Endothelial cell of umbilical vein (primary cell): ENCODE data around the gene ZBTB44. TPM values are rescaled to one million over a fixed set of nuclear protein-coding genes. Genes with fewer than 3 reads are reported as not detected.

Experiments
- BruUV-seq: library from RNA; stranded (reverse); fragments of 400-500 nt; replicated peaks from 2 replicates; lab custom pipeline; 2021; lab: Mats Ljungman, UMichigan
- CTCF ChIA-PET: fragments of 300-600, 350-600 bp; sonication (Branson Sonifier 250); formaldehyde crosslinking; loops from one replicate; lab custom pipeline; 2021; ENCODE audit warnings: antibody characterized with exemption, inconsistent platforms; lab: Charles Lee
- POLR2A ChIA-PET: fragments of 300-600, 350-600 bp; sonication (Branson Sonifier 250); formaldehyde crosslinking; loops from one replicate; lab custom pipeline; 2021; ENCODE audit warnings: antibody characterized with exemption, inconsistent platforms; lab: Charles Lee
- DNase-seq: peaks from one replicate; pipeline ENCODE4 v3.0.0-alpha.2; 2011; ENCODE audit warnings: low read depth, low spot score
- FAIRE-seq: peaks from 2 replicates; lab custom pipeline; 2011; peaks lifted over from hg19 to GRCh38; lab: Jason Lieb, UNC
- H2AFZ ChIP-seq: 2 replicates; pipeline ENCODE4 v1.6.0; 2012; ENCODE audit warnings: low read depth, low read length, control low read depth, inconsistent platforms
- H3K27ac ChIP-seq: 2 replicates; pipeline ENCODE4 v1.5.1; 2011; ENCODE audit warnings: low read depth, mild to moderate bottlenecking, control low read depth, low read length, moderate library complexity; ENCODE audit not compliant: insufficient read depth
- H3K27me3 ChIP-seq, 2 experiments: 2 replicates each; pipeline versions ENCODE4 v1.6.0 to v1.6.1; 2011; ENCODE audit warnings: low read length in 2 of 2, mixed read lengths in 1 of 2; ENCODE audit not compliant: control insufficient read depth in 2 of 2, insufficient read depth in 2 of 2
- H3K36me3 ChIP-seq, 2 experiments: 2 replicates in 1 of 2; 3 replicates in 1 of 2; pipeline ENCODE4 v1.5.1; 2011; ENCODE audit warnings: low read length in 2 of 2, mild to moderate bottlenecking in 1 of 2, moderate library complexity in 1 of 2; ENCODE audit not compliant: control insufficient read depth in 2 of 2, insufficient read depth in 2 of 2; ENCODE audit errors: extremely low read depth in 1 of 2
- H3K4me1 ChIP-seq: 3 replicates; pipeline ENCODE4 v1.5.1; 2011; ENCODE audit warnings: mild to moderate bottlenecking, low read length; ENCODE audit not compliant: control insufficient read depth, insufficient read depth; ENCODE audit errors: extremely low read depth
- H3K4me2 ChIP-seq: 2 replicates; pipeline ENCODE4 v1.6.1; 2011; ENCODE audit warnings: low read length, control low read depth, mixed read lengths; ENCODE audit not compliant: insufficient read depth
- H3K4me3 ChIP-seq, 3 experiments: fragments of 200-600 bp in 1 of 3; sonication (generic), shearing (Covaris generic) in 1 of 3; replicated peaks in 1 of 3; 2 replicates each; pipeline ENCODE4 v1.5.1; 2011 to 2016; ENCODE audit warnings: control low read depth in 3 of 3, low read length in 3 of 3, mild to moderate bottlenecking in 2 of 3, inconsistent platforms in 1 of 3, low read depth in 1 of 3, moderate library complexity in 1 of 3; ENCODE audit not compliant: insufficient read depth in 1 of 3
- H3K79me2 ChIP-seq: 2 replicates; pipeline ENCODE4 v1.6.0; 2012; ENCODE audit warnings: low read length, inconsistent platforms; ENCODE audit not compliant: control insufficient read depth, insufficient read depth
- H3K9ac ChIP-seq: replicated peaks from 2 replicates; pipeline ENCODE3; 2011; ENCODE audit warnings: low read length, control low read depth; ENCODE audit not compliant: insufficient read depth; ENCODE audit errors: extremely low read depth
- H3K9me1 ChIP-seq: replicated peaks from 3 replicates; pipeline ENCODE4 v1.6.0; 2011; ENCODE audit warnings: mild to moderate bottlenecking, low read length; ENCODE audit not compliant: control insufficient read depth, insufficient read depth; ENCODE audit errors: extremely low read depth
- H3K9me3 ChIP-seq: replicated peaks from 2 replicates; pipeline ENCODE4 v1.5.1; 2012; ENCODE audit warnings: low read length, inconsistent platforms; ENCODE audit not compliant: control insufficient read depth, insufficient read depth
- H4K20me1 ChIP-seq: replicated peaks from 2 replicates; pipeline ENCODE3; 2011; ENCODE audit warnings: mild to moderate bottlenecking, low read length; ENCODE audit not compliant: control insufficient read depth, insufficient read depth; ENCODE audit errors: extremely low read depth
- CTCF ChIP-seq, 2 donors: IDR thresholded peaks; 1 replicate in 1 of 2; 2 replicates in 1 of 2; pipeline ENCODE4 v1.5.1; 2011; ENCODE audit warnings: low read length in 2 of 2, mild to moderate bottlenecking in 2 of 2, moderate library complexity in 2 of 2, control low read depth in 1 of 2, inconsistent platforms in 1 of 2, low read depth in 1 of 2; ENCODE audit not compliant: insufficient read depth in 1 of 2; ENCODE audit errors: extremely low read depth in 1 of 2
- EZH2 ChIP-seq: IDR thresholded peaks from 2 replicates; pipeline ENCODE4 v1.6.1; 2012; ENCODE audit warnings: borderline replicate concordance, low read depth, mild to moderate bottlenecking, moderate library complexity, low read length, inconsistent platforms; ENCODE audit not compliant: severe bottlenecking
- FOS ChIP-seq: IDR thresholded peaks from 2 replicates; pipeline ENCODE4 v1.6.1; 2011; ENCODE audit warnings: mild to moderate bottlenecking, low read length, moderate library complexity, borderline replicate concordance; ENCODE audit not compliant: insufficient read depth
- GATA2 ChIP-seq: IDR thresholded peaks from 2 replicates; pipeline ENCODE4 v1.7.0; 2011; ENCODE audit warnings: low read depth, mild to moderate bottlenecking, moderate library complexity, mixed read lengths, low read length; ENCODE audit not compliant: insufficient read length, insufficient read depth
- MAX ChIP-seq: IDR thresholded peaks from 2 replicates; pipeline ENCODE4 v1.6.1; 2011; ENCODE audit not compliant: insufficient read depth, insufficient read length
- MYC ChIP-seq: IDR thresholded peaks from one replicate; pipeline ENCODE4 v1.6.1; 2011; ENCODE audit warnings: mild to moderate bottlenecking, low read depth, low read length
- POLR2A ChIP-seq: IDR thresholded peaks from 2 replicates; pipeline ENCODE4 v1.6.1; 2012; ENCODE audit warnings: low read depth, mild to moderate bottlenecking, control low read depth, low read length
- dilution Hi-C: fragments of 300-500 bp; cut with MboI; formaldehyde crosslinking; loops from one replicate; pipeline ENCODE4 v1.15.0; 2019; ENCODE audit warnings: low sequenced_read_pairs; ENCODE audit not compliant: extremely low pct_ligation_motif_present
- intact Hi-C: fragments of 100-400 bp; cut with micrococcal nuclease; formaldehyde crosslinking; loops from one replicate; pipeline ENCODE4 v1.10.0; 2022
- polyA plus RNA-seq, 4 experiments: library from polyadenylated mRNA; depleted of rRNA in 3 of 4; stranded (reverse) in 3 of 4; unstranded in 1 of 4; fragments of >200 nt; gene quantifications; 2 replicates each; pipeline versions ENCODE4 v1.2.1 to v1.2.3, GENCODE V29; 2011 to 2012; ENCODE audit warnings: missing spikeins in 1 of 4
- total RNA-seq: library from RNA; stranded (reverse); gene quantifications from 2 replicates; pipeline ENCODE4 v1.2.3, GENCODE V29; 2021

Gene ZBTB44
- total and polyA plus RNA-seq, 2 donors (not counting 3 experiments of a cell fraction or from before 2014, with no cell fraction given): 8.7 to 24.4 TPM

GRCh38 chr11:130241713-130242112 lies 73.0 kb downstream of the ZBTB44 start:
- BruUV-seq: no TSS peak
- intact Hi-C loops: no loop called here
- no peaks in the 10 kb centered on the region for H3K9me3 ChIP-seq
- no peaks in the 10 kb centered on the region for H3K9me1 ChIP-seq
- H3K27ac ChIP-seq: no peak overlapping the region
- POLR2A ChIA-PET: no interaction called here
- TF ChIP-seq MYC (no peak), GATA2 (no peak), EZH2 (no peak), POLR2A (no peak), MAX (no peak), FOS (no peak), CTCF (IDR thresholded peaks at IDR 0.05; ENCODE audit: extremely low read depth in 1 of 2, insufficient read depth in 1 of 2, low read depth in 1 of 2, low read length in 2 of 2) (no peak)
- H3K79me2 ChIP-seq: no peaks in the 10 kb centered on the region
- dilution Hi-C loops: no loop called here
- CTCF ChIA-PET: interaction anchor here (1.9 kb wide), 1 partner anchor 29 kb away, joined by 4 read pairs; no protein-coding TSS in a partner anchor
- H3K36me3 ChIP-seq: peaks cover 0 to 2% of the 10 kb centered on the region in 2 experiments
- DNase-seq (no peak), FAIRE-seq (no peak)
- H2AFZ ChIP-seq: no peak overlapping the region
- H3K4me2 ChIP-seq: no peak overlapping the region
- H3K4me3 ChIP-seq: no peak overlapping the region
- no peaks in the 10 kb centered on the region for H4K20me1 ChIP-seq
- no peaks in the 10 kb centered on the region for H3K27me3 ChIP-seq
- no peaks in the 10 kb centered on the region for H3K4me1 ChIP-seq
- no peak overlapping the region for H3K9ac ChIP-seq
